NOMO-1 treated with dmso at 0.1 percent for 144 hours (cell line): ENCODE measurements around the gene ADPGK.
"Not testable (repeated sequence)": the region's sequence is repeated elsewhere in the genome, so short reads cannot be mapped to it uniquely, and the experiment has no call there.

Source experiments
- DNase-seq: peaks from one replicate; lab custom pipeline; 2025; ENCODE audit not compliant: unreplicated experiment; lab: John Stamatoyannopoulos, UW

The ADPGK gene

DNA sequence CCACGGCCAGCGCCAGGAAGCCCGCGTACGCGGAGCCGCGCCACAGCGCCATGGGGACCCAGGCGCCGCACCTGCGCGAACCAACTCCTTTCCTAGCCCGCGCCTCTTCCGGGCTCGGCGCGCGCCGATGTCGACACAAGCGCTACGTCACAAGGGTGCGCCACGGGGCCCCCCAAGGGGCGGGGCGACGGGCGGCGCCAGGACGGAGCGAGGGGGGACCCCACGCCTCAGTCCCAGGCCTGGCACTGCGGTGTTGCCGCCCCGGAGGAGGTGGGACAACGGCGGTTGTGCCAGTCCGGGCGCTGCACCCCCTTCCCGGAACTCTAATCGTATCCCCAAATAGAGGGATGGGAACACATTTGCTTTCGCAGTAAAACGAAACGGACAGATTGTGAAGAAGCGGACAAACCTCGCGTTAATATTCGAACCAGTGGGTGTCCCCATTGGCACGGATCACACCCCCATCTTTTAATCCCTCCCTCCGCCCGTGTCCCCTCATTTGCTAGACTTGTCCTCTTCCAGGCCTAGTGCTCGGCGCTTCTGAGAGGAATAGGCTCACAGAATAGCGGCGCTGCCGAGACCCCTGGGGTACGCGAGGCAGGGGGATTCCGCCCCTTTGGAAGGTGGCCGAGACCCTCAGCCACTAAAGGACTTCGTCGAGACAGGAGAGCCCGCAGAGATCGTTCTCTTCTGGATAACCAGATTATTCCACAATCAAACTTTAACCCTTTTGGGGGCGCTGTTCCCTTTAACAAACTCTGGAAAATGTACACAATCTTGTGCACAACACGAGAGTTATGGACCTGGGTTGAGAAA, at the start of gene ADPGK:
Gene ADPGK, minus strand, starts transcription at position 119 of the 816 bp plus-strand sequence. Its CDS starts 67 bp downstream, at position 52.
- peak; percentile 84 for DNase-seq

DNA sequence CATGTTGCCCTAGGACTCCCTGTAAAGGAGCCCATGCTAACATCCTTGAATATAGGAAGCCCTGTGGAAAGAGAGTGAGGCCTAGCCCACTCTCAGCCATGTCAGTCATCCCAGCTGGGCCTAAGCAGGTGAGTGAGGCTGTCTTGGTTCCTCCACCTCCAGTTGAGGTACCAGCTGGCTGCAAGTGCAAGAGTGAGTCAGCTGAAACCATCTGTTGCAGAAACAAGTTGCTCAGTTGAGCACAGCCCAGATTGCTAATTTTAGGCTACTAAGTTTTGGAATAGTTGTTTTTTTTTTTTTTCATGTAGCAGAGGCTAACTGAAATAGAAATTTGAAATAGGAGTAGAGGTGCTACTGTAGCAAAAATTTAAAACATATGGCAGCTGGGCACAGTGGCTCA, 43.7 kb upstream of the ADPGK start:
- no peak for DNase-seq

DNA sequence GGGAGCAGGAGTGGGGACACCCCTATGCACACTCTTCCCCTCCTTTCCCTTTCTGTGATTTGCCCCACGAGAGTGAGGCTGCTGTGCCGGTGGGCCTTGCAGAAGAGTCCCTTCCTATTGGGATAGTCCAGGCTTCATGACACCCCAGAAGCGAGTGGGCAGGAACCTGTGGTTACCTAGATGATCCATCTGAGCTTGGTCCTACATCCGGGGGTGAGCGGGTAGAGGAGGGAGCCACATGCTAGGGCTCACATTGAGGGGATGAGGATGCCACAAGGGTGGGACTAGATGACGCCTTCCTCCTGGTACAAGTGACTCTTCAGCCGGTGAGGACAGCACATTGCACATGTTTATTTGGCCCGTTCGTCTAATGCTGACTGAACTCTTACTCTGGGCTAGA, 43.1 kb upstream of the ADPGK start:
- no peak for DNase-seq

DNA sequence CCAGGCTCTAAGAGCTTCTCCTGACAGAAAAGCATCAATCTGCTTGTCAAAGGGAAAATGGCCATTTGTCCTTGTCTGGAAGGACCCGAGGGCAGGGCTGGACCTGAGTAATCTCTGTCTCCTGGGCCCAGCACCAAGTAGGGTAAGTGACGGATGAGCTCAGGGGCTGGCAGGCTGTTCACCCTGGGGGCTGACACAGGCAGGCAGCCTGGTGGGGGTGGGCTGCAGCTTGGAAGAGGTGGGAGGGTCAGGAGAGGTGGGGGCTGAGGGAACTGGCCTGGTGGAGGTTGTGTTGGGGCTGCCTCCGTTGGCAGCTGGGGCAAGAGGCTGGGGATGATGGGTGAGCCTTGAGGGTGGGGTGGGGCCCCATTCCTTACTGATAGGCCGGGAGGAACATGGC, 42.3 kb upstream of the ADPGK start:
- DNase-seq: no peak

DNA sequence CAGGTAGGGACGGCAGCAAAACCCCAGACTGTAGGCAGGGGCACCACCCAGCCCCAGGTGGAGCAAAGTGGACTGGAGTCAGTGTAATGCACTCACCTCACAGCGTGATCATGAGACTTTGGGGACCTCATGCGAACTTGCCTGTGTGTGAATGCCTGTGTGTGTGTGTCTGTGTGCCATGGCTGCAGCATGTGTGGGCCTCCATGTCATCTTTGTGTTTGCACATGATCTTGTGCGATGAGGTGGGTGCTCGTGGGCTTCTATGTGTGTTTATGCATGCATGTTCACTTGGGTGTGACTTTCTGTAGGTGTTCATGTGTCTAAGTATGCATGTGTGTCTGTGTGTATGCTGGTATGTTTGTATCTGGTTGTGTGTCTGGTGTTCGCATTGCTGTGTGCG, 41.2 kb upstream of the ADPGK start:
- no peak for DNase-seq

DNA sequence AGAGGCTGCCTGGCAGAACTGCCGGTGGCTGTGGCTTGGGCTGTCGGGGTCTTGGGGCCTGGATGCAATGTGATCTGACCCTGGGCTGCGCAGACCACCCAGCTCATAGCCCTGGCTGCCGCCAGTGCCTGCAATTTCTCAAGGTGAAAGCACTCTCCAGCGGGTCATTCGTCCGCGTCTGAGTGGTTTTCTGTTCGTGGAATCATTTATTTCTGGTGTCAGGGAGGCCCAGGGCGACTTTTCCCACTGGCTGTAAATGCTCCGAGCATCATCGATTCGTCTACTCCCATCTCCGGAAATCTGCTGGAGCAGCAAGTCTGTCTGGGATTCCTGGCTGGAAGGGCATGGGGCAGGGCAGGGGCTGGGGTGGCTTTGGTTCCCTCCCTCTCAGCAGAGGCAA, 40.6 kb upstream of the ADPGK start:
- no peak for DNase-seq

DNA sequence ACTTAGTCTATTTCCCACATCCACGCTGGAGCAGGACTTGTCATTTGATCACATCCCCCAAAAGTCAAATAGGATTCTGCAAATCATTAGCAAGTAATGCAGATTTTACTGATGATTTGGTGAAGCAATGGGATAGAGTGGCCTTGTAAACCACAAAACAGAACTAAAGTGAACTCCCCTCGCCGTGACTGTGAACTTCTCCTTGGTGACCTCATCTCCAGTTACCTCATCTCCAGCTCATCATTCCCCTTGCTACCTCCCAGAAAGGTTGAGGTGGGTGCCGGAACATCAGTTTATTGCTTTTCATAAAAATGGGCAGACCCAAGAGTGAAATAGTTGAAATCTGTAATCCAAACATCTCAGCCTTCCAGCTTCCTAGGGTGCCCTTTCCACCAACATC, 36.7 kb upstream of the ADPGK start:
- DNase-seq: peak; percentile 60

DNA sequence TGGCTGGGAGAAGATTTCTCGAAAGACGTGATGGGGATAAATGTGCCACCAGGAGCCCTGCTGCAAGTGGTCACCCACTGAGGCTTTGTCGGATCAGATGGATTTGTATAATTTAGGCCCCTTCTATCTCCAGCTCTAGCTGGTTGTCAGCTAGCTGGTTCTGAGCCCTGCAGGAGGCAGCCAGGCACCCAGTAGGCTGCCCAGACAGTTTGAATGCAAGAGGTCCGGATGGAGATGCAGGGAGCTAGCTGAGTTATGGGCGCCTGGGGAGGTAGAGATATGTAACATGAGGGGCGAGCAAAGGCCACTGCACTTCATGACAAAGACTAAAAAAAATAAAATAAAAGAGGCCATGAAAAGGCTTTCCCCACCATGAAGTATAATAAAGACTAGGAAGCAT, 35.1 kb upstream of the ADPGK start:
- DNase-seq: no peak

DNA sequence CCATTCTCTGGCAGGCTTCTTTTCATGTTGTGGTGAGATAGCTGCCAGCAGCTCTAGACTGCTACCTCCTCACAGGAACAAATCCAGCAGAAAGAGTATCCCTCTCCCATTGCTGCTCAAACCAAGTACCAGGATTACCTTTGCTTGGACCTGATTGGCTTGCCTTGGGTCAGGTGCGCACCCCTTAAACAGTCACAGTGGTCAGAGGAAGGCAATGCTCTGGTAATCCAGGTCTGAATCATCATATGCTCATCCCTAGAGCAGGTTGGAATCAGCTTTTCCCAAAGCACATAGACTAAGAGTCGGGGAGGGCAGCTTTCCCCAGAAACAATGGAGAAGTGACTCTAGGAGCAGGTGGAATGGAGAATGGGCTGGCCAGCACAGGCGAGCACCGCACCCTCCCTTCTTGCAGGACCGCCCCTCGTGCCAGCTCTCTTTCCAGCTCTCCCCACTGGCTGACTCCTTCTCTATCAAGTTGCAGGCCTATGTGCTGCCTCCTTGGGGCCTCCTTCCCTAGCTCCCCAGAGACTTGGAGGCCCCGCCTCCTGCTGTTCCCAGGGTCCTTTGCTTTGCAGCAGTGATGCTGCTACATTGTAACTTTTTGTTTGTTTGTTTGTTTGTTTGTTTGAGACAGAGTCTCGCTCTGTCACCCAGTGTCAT, 29.9 kb upstream of the ADPGK start:
- no peak for DNase-seq

DNA sequence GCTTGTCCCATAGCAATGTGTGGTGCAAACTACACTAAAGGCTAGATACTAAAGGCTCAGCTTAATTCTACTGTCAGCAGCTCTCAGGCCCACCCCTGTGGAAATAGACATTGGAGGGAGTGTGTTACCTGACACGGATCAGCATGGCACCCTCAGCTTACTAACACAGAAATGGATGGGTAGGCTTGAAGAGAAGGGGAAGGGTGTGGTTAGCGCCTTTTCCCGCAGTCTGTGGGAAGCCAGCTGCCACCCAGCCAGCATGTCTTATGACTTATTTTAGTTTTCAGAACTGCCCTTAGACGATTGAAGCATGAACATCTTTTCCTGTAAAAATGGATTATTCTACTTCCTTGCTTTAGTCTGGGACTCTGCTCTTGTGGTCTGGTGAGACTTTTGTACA, 25.8 kb upstream of the ADPGK start:
- DNase-seq: no peak

DNA sequence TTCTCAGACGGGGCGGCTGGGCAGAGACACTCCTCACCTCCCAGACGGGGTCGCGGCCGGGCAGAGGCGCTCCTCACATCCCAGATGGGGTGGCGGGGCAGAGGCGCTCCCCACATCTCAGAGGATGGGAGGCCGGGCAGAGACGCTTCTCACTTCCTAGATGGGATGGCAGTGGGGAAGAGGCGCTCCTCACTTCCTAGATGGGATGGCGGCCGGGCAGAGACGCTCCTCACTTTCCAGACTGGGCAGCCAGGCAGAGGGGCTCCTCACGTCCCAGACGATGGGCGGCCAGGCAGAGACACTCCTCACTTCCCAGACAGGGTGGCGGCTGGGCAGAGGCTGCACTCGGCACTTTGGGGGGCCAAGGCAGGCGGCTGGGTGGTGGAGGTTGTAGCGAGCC, 23.8 kb upstream of the ADPGK start:
- DNase-seq: not testable (repeated sequence)

DNA sequence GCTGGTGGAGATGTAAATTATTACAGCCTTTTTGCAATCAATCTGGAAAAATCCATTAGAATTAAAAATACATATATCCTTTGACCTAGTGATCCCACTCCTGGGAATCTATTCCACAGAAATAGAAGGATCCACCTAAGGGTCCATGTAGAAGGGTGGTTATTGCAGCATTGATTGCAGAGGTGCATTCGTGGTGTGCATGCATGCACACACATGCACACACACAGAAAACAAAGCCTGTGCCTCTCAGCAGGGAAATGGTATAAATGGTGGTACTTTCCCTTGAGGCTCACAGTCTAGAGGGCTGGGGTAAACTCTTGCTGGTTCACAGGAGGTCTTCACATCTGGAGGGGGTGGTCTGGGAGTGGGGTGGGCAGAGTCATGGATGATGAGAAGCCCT, 19.4 kb upstream of the ADPGK start:
- no peak for DNase-seq

DNA sequence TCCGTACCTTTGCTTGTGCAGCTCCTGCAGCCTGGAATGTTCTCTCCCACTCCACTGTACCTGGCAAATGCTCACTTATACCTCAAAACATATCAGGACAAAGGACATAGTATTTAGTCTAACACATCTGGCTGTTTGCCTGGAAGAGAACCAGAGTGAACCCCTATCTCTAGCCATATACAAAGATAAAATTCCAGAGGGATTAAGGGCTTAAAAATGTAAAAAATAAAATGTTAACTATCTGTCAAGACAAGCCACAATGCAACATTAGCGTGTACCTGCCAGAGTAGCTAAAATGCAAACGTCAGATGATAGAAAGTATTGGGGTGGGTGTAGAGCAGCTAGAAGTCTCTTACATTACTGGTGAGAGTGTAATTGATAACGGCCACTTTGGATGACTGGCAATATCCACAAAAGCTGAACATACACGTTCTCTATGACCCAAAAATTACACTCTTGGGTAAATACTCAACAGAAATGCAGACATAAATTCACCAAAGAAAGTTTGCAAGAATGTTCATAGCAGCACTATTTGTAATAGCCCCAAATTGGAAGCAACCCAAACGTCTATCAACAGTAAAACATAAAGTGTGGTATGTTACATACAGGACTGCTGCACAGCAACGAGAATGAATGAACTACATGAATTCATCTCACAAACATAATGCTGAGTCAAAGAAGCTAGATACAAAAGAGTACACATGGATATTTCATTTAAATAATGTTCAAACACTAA, 18.2 kb upstream of the ADPGK start:
- no peak for DNase-seq

DNA sequence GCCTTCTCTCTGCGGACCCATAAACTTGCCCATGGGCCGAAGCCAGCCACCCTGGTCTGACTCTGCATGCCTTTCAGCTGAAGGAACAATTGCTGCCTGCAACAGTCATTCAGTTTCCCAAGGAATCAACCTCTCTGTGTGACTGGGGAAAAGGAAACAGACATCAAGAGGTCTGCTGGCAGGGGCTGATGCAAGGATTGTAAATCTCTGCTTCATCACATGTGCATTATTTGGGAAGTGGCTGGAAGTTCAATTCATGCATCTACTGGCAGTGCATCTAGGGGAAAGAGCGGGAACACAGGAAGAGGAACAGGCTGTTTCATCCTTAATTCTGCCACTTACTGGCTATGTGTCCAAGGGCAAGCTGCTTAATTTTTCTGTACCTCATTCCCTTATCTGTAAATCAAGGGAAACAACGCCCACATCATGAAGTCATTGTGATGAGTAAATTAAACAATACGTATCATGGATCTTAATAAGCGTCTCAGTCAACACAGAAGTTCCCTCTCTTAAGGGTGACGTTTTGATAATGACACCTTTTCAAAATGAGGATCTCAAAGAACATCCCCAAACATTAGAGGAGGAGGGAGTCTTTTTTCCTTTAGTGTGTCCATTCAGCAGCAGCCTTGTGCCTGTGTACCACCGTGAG, 17.4 kb upstream of the ADPGK start:
- DNase-seq: no peak

DNA sequence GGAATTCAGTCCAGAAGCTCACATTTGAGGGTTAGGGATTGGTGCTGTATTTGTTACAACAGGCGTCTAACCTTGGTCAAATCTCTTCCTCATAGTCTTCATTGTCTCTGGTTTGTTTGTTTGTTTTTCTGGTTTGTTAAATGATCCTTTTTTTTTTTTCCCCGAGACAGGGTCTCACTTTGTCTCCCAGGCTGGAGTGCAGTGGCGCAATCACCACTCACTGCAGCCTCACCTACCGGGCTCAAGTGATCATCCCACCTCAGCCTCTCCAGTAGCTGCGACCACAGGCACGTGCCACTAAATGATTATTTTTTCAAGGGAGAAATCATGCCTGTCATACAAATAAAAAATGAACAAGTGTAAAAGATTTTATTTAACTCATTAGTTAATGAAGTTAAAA, 14.3 kb upstream of the ADPGK start:
- no peak for DNase-seq

DNA sequence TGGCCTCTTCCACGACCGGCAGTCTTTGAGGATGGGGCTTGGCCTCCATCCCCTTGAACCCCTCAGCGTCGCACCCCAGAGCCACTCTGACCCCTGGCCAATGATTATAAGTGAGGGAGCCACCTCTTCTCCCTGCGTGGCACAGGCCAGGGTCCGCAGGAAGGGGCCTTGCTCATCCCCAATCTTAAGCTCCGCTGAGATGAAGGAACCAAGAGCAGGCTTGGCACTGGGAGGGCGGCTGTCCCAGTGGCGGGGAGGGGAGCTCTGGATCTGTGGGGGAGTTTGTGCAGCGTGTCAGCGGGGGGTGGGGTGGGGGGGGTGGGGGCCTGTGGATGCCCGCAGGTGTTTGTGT, 13.8 kb upstream of the ADPGK start:
- no peak for DNase-seq

DNA sequence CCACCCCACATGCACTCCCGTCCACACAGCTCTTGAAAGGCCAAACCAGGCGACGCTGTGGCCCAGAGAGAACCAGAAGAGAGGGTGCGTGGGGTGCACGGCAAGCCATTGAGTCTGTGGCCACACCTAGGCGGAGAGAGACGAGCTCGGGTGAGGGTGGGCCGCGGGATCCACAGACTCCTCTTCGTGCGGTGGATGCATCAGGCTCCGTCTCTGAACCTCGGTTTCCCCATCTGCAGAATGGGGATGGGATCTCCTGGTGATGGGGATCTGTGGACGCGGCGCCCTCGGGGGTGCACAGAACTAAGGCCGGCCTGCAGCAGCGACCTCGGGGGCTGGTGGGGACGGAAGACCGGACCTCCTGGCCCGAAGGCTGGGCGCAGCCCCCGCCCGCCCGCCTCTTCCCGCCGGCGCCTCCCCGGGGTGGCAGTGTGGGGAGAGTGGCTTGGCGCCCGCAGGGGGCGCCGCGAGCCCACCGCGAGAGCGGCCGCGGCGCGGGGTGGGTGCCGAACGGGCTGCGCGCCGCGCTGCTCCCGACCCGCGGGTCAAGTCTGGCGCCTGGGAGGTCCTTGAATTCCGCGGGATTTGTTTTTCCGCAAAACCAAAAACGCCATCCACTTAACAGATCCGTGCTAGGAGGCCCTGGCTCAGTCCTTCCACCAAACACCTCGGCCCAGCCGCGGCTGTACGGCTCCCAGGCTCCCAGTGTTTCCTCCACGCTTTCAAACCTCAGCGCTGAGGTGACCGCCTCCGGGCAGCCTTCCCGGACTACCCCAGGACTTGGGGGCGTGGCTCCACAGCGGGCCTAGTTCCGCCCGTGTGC, 13.2 kb upstream of the ADPGK start:
- DNase-seq: no peak

DNA sequence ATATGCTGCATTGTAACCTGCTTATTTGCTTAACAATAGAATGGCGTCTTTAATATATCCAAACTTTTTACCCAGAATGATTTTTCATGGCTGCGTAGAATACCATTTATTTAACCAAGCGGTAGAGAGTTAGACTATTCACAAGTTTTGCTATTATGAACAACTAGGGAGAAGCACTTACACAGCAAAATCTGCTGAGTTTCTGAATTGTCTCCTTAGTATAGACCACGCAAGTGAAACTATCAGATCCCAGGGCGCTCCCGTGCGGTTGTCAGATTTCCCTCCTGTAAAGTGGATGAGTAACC, 12.6 kb upstream of the ADPGK start:
- no peak for DNase-seq

DNA sequence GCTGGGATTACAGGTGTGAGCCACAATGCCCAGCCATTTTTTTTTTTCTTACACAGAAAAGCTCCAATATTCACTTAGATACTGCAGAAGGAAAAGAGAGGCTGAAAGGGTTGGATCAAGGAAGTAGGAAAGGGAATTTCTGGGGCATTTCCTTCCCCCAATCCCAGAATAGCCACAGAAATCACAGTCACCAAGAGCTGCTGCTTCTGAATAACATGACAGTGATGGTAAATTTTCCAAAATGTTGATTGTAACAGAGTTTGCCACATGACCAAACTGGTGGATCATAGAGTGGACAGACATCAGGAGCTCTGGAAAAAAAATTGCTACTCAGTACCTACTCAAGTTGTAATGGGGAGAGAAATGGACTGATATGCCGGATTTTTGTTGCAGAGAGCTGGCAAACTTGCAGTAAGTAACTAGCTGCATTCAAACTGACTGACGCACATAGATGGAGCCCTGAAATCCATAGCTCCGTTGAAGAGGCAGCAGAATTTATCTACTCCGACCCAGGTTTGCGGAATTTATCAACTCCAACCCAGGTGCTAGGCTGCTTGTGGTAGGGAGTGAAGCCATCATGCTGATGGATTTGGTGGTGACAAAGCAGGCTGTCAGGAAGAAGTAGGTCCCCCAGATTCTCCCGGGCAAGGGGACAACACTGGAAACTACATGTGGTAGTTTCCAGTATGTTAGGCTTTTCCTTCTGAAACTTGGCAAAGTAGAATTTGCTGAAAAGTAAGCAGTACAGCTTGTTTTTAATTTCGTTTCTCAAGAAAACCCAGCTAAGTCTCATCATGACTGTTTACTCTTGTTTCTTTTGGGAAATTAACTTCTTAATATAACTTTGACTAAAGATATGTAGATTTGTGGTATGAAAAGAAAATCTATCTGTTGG, 10.5 kb upstream of the ADPGK start:
- DNase-seq: no peak

DNA sequence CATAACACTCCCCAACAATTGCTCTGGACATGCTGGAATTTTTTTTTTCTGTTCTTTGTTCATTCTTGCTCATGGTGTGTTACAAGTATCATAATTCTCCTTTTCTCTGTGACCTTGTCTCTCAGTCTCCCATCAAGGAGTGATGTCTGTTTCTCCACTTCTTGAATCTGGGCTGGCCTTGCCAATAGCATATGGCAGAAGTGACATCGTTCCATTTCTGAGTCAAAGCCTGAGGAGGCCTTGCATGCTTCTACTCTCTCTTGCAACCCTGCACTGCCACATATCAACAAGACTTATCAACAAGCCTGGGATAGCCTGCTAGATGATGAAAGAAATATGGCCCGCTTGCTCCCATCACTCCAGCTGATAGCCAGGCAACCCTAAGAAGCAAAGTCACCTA, 8.9 kb upstream of the ADPGK start:
- DNase-seq: no peak
